Measurements from ENCODE around the gene BBS9.

DNA sequence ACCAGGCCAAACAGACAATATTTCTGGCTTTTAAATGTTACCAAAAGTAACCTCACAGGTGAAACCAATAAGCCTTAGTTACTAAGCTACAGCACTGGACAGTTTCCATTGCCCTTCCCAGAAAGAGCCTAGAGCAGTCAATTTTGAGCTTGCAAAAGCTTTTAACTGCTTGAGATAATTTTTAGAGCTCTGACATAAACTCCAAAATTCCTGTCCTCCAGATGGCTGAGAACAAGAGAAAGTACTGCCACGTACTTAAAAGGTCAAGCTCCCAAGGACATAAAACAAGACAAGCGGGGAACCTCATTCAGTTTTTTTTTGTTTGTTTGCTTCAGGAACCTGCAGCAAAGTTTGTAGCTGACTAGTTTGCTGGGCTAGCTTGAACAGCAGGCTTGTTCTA lies 54.1 kb downstream of the BBS9 start:
- TF ChIP-seq, protein P1, sequence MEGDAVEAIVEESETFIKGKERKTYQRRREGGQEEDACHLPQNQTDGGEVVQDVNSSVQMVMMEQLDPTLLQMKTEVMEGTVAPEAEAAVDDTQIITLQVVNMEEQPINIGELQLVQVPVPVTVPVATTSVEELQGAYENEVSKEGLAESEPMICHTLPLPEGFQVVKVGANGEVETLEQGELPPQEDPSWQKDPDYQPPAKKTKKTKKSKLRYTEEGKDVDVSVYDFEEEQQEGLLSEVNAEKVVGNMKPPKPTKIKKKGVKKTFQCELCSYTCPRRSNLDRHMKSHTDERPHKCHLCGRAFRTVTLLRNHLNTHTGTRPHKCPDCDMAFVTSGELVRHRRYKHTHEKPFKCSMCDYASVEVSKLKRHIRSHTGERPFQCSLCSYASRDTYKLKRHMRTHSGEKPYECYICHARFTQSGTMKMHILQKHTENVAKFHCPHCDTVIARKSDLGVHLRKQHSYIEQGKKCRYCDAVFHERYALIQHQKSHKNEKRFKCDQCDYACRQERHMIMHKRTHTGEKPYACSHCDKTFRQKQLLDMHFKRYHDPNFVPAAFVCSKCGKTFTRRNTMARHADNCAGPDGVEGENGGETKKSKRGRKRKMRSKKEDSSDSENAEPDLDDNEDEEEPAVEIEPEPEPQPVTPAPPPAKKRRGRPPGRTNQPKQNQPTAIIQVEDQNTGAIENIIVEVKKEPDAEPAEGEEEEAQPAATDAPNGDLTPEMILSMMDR (IDR thresholded peaks at IDR 0.05) = no peak
- no peak for TF ChIP-seq POLR2A (IDR thresholded peaks at IDR 0.05)
